ENCODE data around the gene PLN.

GRCh38 chr6:118554698-118555097 is 6.6 kb downstream of the PLN start:
- TF ChIP-seq POLR2A (IDR thresholded peaks at IDR 0.05) (no peak), CTCF (IDR thresholded peaks at IDR 0.05) (no peak), POLR2AphosphoS5 (IDR thresholded peaks at IDR 0.05) (no peak)
